ENCODE results near the gene SNRNP27.
"Not testable (repeated sequence)": the region's sequence is repeated elsewhere in the genome, so short reads cannot be mapped to it uniquely, and the experiment has no call there.

The SNRNP27 gene, protein sequence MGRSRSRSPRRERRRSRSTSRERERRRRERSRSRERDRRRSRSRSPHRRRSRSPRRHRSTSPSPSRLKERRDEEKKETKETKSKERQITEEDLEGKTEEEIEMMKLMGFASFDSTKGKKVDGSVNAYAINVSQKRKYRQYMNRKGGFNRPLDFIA

GRCh38 chr2:69893684-69894551 lies at the start of gene SNRNP27:
SNRNP27 (plus strand) TSS chr2:69893956; CDS start chr2:69893985, 29 bp downstream.
- DNase-seq, result peak; percentile 88

DNA sequence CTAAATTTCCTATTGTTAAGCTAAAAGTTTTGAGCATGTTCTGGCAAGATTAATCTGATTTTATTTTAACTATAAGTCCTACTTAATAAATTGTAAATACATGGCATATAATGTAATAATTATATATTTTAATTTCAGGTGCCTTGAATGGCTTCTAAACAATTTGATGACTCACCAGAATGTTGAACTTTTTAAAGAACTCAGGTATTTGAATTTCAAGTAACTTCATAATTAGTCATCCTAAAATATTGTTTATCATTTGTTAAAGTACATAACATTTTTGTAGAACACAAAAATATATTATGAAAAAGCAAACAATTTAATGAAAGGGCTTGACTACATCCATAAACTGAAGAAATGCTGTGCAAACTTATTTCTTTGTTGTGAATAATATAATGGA lies 49.8 kb upstream of the SNRNP27 start:
- no peak for DNase-seq

- DNase-seq, result no peak
Observed at GRCh38 chr2:69844560-69844959, 49.2 kb upstream of the SNRNP27 start.

DNA sequence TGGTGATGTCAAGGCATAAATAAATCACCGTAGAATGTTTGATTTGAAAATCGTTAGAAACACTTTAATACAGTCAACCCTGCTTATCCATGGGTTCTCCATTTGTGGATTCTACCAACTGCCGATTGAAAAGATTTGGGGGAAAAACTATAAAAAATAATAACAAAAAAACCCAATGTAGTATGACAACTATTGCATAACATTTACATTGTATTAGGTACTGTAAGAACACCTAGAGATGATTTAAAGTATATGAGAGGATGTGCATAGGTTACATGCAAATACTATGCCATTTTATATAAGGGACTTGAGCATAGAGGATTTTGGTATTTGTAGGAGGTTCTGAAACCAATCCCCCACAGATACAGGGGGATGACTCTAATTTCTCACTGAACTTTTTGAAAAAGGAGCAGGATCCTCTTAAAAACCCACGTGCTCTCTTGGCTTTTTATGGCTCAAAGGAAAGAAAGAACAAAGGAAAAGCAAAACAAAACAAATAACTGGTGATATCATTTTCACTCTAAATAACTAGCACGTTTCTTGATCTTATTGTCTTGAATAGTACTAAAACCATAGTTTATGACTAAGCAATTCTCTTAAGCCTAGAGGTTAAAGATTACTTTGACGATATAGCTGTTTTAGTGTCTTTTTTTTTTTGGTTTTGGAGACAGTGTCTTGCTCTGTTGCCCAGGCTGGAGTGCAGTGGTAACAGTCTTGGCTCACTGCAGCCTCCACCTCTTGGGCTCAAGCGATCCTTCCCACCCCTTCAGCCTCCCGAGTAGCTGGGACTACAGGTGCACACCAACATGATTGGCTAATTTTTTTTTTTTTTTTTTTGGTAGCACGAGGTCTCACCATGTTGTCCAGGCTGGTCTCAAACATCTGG lies 47.3 kb upstream of the SNRNP27 start:
- DNase-seq, result no peak

- DNase-seq, result no peak
Observed at GRCh38 chr2:69847068-69847828, 46.5 kb upstream of the SNRNP27 start.

GRCh38 chr2:69848186-69848790 lies 45.5 kb upstream of the SNRNP27 start:
- no peak for DNase-seq

GRCh38 chr2:69858261-69858660 lies 35.5 kb upstream of the SNRNP27 start:
- no peak for DNase-seq

- no peak for DNase-seq
Observed at GRCh38 chr2:69863298-69863697, 30.5 kb upstream of the SNRNP27 start.

DNA sequence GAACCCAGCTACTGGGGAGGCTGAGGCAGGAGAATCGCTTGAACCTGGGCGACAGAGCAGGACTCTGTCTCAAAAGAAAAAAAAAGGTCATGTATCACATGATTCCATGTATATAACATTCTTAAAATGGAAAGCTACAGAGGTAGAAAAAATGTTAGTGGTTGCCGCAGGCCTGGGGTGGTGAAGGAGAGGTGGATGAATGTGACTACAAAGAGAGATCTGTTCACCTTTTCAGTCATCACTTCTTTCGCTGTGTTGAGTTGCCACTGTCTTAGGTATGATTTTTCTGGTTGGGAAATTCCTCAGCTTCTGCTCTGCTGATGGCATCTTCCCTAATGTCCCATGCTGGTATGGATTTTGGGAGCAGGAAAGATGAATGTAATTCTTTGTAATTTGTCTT lies 5.3 kb upstream of the SNRNP27 start:
- DNase-seq, result no peak

GRCh38 chr2:69889302-69889701 lies 4.5 kb upstream of the SNRNP27 start:
- DNase-seq, result no peak

DNA sequence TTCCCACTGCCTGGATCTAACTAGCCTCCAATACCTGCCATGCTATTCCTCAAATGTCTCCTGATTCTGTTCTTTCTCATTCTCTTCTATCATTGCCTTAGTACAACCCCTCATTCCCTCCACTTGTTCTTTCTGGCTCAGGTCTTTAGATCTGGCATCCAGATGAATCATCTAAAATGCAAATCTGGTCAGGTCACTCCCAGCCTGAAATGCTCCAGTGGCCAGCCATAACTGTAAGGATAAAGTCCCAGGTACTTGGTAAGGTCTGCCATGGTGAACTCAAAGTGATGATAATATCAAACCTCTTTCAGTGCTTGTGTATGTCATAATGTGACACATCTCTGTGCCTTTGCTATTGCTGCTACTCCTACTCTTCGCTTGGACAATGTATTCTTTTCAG lies 2.9 kb upstream of the SNRNP27 start:
- DNase-seq, result no peak

GRCh38 chr2:69892838-69893424 lies 825 bp upstream of the SNRNP27 start:
- not testable (repeated sequence) for DNase-seq

DNA sequence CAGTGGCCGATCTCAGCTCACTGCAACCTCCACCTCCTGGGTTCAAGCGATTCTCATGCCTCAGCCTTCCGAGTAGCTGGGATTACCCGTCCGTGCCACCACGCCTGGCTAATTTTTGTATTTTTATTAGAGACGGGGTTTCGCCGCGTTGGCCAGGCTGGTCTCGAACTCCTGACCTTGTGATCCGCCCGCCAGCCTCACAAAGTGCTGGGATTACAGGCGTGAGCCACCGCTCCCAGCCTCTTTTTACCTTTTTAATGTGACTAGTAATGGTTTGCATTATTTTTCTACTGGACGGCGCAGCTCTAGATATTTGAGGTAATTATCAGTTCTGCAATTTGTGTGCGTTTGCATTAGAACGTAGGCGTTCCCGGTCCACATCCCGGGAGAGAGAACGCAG lies 981 bp downstream of the SNRNP27 start:
- DNase-seq, result not testable (repeated sequence)

GRCh38 chr2:69902213-69902922 lies 8.6 kb downstream of the SNRNP27 start:
- DNase-seq, result no peak

DNA sequence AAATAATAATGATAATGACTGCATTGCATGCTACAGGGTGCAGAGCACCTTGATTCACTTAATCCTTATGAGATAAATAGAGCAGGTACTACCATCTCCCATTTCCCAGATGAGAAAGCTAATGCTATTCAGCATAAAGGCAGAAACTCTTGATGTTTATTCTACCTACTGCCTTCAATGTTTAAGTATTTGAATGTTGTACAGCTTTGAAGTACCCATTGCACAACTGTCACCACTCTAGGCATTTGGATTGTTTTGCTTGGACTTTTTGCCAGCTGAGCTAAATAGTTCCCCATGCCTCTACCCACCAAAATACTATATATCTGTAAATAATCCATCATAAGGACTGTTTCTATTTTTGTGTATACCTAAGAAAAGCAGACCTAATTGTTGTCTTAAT lies 13.5 kb downstream of the SNRNP27 start:
- DNase-seq, result no peak

GRCh38 chr2:69911985-69912563 lies 18.3 kb downstream of the SNRNP27 start:
- peak; percentile 65 for DNase-seq

- peak; percentile 100 for DNase-seq
Observed at GRCh38 chr2:69914164-69914949, 20.6 kb downstream of the SNRNP27 start.

DNA sequence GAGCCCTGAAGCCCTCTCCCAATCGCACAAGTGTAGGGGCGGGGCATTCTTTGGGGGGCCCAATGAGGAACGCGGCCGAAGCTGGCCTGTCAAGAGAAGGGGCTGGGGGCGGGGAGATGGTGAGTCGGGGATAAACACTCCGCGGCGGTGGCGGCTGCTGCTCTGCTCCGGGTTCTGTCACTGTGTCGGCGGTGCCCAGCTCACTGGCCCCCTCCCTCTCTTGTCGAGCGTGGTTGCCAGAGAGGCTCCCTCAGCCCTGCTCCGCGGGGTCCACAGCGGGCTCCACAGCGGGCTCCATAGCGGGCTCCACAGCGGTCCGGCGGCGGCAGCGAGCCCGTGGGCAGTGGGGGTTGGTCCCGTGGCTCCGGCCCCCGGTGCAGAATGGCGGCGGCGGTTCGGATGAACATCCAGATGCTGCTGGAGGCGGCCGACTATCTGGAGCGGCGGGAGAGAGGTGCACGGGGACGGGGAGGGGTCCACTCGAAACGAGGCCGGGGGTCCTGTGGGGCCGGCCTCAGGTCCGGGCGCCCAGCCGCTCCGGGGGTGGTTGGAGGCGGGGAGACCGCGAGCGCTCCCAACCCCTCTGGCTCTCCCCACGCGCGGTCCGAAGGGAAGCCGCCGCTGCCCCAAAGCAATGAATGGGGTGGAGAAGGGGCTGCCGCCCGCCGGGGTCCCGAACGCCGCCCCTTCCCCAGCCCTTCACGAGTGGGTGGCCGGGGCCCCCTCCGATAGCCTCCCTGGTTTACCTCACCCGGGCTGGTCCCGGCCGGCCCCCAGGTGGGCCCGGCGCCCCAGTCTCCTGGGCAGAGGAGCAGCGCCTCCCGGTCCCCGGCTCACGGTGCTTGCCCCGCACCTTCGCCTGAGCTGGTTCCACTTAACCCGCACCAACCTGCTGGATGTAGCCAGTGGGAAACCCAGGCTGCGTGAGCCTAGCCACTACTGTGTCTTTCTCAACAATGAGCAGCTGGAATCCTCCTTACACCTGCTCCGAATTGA lies 21.5 kb downstream of the SNRNP27 start, which contains the start of gene MXD1:
Gene MXD1, plus strand, starts transcription at position 160 of the 996 bp plus-strand sequence. Its CDS starts 222 bp downstream, at position 382.
- DNase-seq, result peak; percentile 24

Measured in RPMI8226 (cell line).